GM21825 (cell line): ENCODE data around the gene LGALS9C.
"Not testable (repeated sequence)": the region's sequence is repeated elsewhere in the genome, so short reads cannot be mapped to it uniquely, and the experiment has no call there.

Experiments used
- ATAC-seq: cut with Tn5 transposase; IDR thresholded peaks from one replicate; pipeline ENCODE4 v1.9.1; 2021; ENCODE audit warnings: mild to moderate bottlenecking, moderate library complexity; ENCODE audit not compliant: unreplicated experiment

Gene LGALS9C

DNA sequence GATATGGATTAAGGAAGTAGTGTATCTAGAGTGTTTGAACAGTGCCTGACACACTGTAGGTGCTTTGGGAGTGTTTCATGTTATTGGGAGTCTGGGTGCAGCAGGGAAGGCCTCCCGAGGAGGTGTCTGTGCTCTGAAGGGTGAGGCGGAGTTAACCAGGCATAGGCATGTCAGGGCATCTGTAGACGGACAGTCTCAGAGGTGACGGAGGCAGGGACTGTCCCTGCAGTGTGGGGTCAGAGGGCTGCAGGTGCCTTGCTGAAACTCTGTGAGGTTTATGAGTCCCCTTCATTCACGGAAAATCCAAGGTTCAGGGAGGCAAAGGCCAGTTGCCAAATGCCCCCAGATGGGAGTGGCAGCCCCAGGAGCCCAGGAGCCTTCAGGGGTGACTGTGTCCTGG lies 778 bp downstream of the LGALS9C start:
- not testable (repeated sequence) for ATAC-seq

DNA sequence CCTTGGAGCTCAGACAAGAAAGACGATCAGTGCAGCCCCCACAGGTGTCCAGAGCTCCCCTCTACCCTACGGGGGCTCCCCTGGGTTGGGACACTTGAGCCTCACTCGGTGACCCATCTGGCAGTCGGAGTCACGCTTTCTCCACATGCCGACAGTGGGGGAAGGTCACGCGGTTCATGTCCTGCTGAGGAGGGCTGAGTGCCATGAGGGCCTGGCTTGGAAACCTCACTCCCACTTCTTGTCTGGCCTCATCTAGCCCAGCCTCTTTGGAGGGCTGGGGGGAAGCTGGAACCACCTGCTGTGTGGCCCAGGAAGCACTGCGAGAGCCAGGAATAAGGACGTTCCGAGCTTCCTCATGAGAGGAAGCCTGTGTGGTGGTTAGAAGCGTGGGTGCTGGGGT lies 1.8 kb downstream of the LGALS9C start:
- ATAC-seq = not testable (repeated sequence)

DNA sequence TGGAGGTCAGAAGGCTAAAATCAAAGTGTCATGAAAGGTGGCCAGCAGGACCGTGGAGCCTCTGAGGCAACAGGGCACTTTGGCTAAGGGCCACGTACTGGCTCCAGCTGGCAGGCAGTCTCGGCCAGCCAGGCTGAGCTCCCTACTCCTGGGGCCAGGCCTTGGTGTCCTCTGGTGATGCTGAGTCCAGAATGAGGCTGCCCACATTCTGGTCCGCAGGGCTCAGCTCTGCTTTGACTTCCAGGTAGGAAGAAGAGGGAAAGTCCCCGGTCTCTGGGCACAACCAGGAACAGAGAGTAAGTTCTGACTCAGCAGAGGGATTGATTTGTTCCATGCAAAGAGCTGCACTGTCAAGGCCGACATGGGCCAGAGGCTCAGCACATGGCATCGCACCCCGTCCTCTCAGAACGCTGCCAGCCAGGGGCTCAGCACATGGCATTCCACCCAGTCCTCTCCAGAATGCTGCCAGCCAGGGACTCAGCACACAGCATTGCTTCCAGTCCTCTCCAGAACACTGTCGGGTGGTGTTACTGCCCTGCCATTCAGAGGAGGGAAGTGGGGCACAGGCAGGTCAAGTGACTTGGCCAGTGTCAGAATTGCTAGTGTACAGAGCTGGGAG lies 2.5 kb downstream of the LGALS9C start:
- ATAC-seq = not testable (repeated sequence)

DNA sequence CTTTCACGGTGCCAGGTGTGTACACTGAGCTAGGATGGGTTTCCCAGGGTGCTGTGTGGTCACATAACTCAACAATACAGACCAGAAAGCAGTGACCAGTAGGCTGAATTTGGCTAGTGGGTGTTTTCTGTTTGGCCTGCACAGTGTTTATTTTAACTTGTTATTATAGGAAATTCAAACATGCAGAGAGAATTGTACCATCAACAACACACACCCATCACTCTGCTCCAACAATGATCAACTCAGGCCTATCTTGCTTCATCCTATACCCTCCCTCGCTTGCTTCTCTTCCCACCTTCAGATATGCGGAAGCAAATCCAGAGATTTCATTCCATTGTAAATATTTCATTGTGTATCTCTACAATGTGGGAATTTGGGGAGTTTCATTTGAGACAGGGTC lies 5.2 kb downstream of the LGALS9C start:
- ATAC-seq = not testable (repeated sequence)

DNA sequence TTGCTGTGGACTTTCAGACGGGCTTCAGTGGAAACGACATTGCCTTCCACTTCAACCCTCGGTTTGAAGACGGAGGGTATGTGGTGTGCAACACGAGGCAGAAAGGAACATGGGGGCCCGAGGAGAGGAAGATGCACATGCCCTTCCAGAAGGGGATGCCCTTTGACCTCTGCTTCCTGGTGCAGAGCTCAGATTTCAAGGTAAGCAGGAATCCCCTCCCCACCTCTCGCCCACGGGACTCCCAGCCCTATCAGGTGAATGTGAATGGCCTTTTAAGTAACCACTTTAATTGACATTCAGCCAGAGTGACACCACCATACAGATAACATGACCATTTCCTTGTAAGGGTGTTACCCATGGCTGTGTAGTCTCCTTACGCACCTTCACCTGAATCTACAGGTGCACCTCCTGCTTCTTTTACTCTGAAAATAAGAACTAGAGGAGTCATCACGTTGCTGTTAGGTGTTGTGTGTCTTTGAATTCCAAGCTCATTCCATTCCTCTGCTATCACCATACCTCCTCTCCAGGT lies 9.4 kb downstream of the LGALS9C start:
- not testable (repeated sequence) for ATAC-seq

DNA sequence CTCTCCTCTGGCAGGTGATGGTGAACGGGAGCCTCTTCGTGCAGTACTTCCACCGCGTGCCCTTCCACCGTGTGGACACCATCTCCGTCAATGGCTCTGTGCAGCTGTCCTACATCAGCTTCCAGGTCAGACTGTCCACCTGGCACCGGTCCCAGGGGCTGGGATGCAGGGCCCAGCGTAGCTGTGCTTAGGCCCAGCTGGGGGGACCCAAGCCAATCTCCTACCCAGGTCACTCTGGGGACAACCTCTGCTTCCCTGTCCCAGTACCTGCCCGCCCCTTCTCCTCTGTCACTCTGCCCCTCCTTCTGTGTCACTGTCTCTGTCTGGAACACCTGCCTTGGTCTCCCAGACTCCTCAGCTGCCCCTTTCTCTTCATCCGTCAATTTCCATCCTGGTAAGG lies 11.0 kb downstream of the LGALS9C start:
- not testable (repeated sequence) for ATAC-seq

DNA sequence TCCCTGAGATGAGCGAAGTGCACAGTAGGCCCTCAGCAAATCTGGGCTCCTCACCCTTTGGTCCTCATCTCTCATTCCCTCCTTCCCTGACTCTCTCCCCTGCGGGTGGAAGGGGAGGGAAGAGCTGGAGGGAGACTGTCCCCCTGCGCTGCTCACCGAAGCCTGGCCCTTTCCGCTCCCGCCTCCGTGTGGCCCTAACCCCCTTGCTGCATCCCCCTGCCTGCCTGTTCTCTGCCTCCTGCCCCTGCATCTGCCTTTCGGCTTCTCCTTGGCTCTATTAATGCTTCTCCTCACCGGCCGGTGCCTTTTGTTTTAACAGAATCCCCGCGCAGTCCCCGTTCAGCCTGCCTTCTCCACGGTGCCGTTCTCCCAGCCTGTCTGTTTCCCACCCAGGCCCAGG lies 12.0 kb downstream of the LGALS9C start:
- ATAC-seq = not testable (repeated sequence)

DNA sequence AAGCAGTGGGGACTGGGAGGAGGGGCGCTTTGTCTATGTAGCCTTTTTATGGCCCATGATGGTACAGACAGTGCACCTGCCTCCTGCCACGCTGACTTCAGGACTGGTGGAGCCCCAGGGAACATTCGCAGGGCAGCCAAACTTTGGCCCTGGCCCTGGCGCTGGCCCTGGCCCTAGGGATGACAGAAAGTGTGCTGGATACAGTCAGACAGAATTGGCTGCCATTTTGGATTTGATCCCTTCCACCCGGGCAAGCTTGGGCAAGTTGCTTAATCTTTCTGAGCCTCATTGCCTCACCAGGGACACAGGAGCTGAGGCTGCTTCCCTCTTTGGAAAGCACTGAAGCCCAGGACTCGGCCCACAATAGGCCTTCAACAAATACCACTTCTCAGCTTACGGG lies 13.4 kb downstream of the LGALS9C start:
- ATAC-seq = not testable (repeated sequence)

DNA sequence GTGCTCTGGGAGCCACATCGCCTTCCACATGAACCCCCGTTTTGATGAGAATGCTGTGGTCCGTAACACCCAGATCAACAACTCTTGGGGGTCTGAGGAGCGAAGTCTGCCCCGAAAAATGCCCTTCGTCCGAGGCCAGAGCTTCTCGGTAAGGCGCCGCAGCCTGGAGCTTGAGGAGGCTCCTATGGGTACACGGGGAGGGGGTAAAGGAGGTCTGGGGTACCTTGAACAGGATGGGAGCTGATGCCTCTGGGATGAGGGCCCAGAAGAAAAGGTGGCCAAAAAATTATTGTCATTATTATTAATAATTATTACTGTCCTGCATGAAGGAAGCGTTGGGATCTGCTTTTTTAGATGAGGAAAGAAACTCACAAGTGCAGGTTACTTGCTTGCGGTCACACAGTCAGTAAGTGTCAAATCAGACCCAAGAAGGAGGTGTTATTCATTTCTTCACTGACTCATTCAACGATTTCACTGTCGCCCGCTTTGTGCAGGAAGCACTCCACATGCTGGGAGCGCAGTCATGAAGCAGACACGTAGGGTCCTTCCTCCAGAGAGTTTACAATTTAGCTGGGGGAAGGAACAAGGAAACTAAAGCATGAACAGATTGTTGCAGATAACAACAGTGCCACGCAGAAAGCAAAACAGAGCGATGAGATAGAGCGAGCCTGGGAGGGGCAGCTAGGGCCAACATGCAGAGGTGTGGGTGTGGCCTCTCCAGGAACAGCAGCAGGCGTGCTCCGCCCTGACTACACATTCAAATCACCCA lies 16.3 kb downstream of the LGALS9C start:
- ATAC-seq = not testable (repeated sequence)

DNA sequence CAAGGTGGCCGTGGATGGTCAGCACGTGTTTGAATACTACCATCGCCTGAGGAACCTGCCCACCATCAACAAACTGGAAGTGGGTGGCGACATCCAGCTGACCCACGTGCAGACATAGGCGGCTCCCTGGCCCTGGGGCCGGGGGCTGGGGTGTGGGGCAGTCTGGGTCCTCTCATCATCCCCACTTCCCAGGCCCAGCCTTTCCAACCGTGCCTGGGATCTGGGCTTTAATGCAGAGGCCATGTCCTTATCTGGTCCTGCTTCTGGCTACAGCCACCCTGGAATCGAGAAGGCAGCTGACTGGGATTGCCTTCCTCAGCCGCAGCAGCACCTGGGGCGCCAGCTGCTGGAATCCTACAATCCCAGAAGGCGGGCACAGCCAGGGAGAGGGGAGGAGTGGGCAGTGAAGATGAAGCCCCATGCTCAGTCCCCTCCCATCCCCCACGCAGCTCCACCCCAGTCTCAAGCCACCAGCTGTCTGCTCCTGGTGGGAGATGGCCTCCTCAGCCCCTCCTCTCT lies 17.7 kb downstream of the LGALS9C start:
- not testable (repeated sequence) for ATAC-seq

DNA sequence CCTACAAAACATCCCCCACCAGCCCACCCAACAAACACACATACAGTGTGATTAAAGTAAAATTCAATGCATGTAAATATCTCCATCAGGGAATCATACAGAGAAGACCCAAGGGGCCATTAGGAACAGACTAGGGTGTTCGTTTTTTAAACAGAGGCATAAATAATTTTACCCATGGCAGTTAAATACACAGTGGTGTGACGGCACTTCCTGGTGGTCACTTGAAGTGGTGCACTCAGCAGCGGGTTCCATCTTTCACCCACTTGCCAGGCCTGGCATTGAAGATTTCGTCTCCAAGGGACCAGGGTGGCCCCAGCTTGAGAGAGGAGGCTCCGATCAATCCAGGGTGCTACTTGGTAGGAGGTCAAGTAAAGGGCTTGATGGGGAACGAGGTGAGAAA lies 20.5 kb downstream of the LGALS9C start:
- not testable (repeated sequence) for ATAC-seq

DNA sequence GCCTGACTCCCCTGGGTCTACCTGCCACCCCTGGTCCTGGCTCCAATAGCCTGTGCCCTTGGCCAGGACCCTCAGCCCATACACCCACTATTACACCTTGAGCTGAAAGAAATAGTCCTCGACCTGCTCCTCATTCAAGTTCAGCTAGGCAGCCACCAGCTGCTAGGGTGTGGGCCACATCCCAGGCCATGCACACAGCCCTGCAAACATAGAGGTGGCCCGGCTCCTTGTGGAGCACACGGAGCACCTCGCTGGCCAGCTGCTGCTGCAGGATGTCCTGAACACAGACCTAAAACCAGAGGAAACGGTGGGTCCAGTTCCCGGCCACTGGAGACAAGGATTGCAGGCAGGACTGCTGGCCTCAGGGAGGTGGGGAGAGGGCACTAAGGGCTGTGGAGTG lies 22.5 kb downstream of the LGALS9C start:
- not testable (repeated sequence) for ATAC-seq

DNA sequence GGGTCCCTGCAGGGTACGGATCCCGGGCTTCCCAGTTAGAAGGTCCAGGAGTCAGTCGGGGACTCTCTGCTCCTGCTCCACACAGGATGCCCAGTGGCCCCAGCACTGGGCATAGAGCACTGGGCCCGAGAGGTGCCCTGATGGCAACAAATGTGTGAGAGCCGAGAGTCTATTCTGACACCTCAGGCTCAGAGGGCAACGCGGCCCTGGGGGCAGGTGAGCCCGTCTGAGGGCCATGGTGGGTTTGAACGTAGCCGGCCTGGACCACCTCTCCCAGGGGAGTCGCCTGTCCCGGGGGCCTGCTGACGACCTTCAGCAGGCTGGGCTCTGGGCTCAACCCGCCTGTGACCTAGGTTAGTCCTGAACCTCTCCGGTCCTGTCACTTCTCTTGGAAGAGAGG lies 23.2 kb downstream of the LGALS9C start:
- not testable (repeated sequence) for ATAC-seq

DNA sequence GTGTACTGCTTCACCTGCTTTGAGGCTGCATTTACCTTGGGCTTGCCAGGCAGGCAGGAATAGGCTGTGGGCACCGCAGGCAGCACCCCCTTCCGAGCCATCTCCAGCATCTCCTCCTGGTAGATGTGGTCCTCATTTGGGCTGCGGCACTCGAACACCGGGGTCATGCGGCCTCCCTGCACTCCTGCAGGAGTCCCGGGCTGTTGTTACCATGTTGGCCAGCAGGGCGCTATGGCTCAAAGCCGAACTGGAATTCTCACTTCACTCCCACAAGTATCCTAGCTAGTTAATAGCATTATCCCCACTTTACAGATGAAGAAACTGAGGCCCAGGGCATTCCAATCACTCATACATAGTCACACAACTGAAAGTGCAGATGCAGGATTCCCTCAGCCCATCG lies 23.7 kb downstream of the LGALS9C start:
- not testable (repeated sequence) for ATAC-seq

DNA sequence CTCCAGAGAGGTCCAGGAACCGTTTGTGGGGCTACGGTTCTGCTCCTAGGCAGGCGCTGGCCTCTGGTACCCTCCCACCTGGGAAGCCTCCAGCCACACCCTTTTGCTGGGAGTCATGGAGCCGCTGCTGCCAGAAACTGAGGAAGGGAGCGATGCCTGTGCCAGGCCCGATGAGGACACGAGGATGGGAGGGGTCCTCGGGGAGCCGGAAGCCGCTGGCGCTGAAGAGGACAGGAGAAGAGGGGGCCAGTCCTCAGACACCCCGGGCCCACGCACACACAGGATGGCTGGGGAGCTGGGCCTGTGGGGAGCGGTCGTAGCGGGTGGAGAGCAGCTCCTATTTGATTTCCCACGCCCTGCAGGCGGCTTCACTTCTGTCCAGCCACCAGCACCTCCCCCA lies 24.2 kb downstream of the LGALS9C start:
- not testable (repeated sequence) for ATAC-seq

DNA sequence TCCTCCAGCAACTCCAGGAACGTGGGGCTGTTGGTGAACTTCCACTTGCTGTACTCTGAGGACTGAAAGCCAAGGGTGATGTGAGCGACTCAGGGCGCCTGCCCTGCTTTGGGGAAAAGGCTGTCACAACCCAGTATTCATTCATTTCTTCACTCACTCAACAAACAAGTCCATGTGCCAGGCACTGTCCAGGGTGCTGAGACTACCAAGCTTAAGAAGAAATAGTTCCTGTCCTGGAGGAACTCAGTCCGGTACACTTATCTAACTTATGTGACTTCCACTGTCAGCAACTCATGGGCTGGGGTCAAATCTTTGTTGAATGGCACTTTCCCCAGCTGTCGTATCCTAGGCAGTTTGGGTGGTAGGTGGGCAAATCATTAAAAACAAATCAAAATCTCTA lies 26.6 kb downstream of the LGALS9C start:
- not testable (repeated sequence) for ATAC-seq

DNA sequence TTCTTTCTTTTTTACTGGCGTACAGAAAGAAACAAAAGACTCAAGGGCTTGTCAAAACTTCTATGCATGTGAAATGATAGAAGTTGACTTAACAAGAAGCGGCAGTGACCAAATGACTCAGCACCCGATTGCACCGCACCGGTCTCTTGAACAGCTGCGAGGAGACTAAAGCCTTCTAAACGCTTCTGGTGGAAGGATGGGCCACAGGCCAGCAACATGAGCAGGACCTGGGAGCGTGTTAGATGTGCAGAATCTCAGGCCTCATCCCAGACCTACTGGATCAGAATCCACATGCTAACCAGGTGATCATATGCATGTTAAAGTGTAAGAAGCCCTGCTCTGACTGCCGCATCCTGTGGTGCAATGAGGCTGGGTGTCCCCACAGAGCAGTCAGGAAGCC lies 31.1 kb downstream of the LGALS9C start:
- ATAC-seq = not testable (repeated sequence)

DNA sequence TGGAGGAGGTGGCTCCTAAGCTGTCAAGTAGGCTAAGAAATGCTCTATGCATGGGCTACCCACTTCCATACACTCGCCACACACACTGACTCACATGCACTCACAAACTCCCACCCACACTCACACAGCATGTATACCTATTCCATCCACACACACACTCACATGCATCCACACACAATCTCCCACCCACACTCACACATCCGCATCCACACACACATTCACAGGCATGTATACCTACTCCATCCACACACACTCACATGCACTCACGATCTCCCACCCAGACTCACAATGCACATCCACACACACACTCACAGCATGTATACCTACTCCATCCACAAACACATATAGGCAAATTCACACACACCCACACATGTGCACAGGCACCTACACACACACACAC lies 32.1 kb downstream of the LGALS9C start:
- not testable (repeated sequence) for ATAC-seq

DNA sequence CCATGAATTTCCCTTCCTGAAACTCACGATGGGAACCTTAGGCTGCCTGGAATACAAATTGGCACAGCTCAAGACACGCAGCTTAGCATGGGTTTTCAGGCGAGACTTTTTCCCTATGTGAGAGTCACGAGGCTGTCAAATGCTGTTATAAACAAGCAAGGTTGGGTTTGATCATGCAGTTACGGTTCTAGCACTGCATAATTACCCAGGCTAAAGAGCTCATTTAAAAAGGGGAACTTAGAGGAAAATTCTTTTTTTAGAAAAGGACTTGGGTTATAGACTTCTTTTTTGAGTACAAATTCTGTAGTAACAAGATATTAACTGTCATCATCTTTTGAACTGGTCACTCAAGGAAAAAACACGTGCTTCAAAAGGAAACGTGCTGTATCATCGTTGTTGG lies 44.5 kb downstream of the LGALS9C start:
- ATAC-seq = not testable (repeated sequence)

DNA sequence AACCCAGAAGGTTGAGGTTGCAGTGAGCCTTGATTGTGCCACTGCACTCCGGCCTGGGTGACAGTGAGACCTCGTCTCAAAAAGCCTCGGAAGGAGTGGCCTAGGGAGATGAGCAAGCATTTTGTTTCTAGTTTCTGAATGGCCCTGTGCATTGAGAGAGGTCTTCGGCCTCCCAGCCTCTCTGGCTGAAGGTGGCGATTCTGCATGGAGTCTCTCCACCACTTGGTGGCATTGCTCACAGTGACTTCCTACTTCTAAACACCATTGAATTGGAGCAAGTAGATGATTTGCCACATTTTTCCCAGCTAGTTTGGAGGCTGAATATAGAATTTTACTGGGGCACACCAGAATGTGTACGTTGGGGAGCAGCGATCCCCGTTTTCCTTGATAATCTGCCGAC lies 48.4 kb downstream of the LGALS9C start:
- ATAC-seq = not testable (repeated sequence)

DNA sequence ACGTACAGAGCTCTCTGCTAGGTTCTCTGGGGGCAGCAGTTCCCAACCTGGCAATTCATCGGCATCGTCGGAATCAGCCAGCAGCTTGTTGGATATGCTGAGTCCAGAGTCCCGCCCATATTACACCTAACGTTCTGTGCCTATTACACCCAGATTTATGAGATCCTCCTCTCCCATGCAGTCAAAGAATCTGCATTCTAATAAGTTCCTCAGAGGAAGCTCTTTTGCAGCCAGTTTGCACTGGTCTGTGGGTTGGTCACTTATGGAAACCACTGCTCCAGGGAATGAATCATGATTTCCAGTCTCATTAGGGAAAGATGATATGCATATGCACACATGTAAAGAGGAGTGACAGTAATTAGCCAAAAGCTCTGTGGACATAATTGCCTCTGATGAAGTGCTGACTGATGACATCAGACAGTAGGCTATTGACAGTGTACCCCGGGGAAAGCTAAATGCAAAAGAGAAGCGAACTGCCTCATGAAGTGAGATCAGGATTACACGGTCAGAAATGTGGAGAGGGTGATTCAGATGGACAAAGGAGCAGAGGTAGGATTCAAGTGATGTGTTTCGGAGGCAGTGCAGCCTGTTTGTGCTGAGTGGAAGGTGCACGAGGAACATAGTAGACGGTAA lies 49.7 kb downstream of the LGALS9C start:
- not testable (repeated sequence) for ATAC-seq
